Lower lobe of right lung (tissue), 2 donors: ENCODE measurements around the gene DAP3. TPM values are rescaled to one million over a fixed set of nuclear protein-coding genes. Genes with fewer than 3 reads are reported as not detected.
"Not testable (repeated sequence)": the region's sequence is repeated elsewhere in the genome, so short reads cannot be mapped to it uniquely, and the experiment has no call there.

Experiments used
- ATAC-seq, 2 donors: fragments of 200-7000 bp; cut with Tn5 transposase; one replicate each; pipeline ENCODE4 v1.9.1; 2020 to 2022; ENCODE audit warnings: mild to moderate bottlenecking in 2 of 2, moderate library complexity in 2 of 2
- DNase-seq: peaks from one replicate; pipeline ENCODE4 v3.0.0-alpha.2; 2020
- H3K27ac ChIP-seq: fragments of 200-600 bp; one replicate; pipeline ENCODE4 v1.8.0; 2022
- H3K27me3 ChIP-seq: fragments of 200-600 bp; one replicate; pipeline ENCODE4 v1.8.0; 2022; ENCODE audit warnings: low read depth
- H3K36me3 ChIP-seq: fragments of 200-600 bp; one replicate; pipeline ENCODE4 v1.8.0; 2022; ENCODE audit warnings: mild to moderate bottlenecking
- H3K4me1 ChIP-seq: fragments of 200-600 bp; one replicate; pipeline ENCODE4 v1.8.0; 2022
- H3K4me3 ChIP-seq: fragments of 200-600 bp; one replicate; pipeline ENCODE4 v1.8.0; 2022; ENCODE audit warnings: mild to moderate bottlenecking
- H3K9me3 ChIP-seq: fragments of 200-600 bp; one replicate; pipeline ENCODE4 v1.8.0; 2022
- CTCF ChIP-seq: fragments of 200-600 bp; IDR thresholded peaks from one replicate; pipeline ENCODE4 v1.8.0; 2022; ENCODE audit warnings: antibody characterized with exemption, mild to moderate bottlenecking
- intact Hi-C: fragments of 100-400 bp; cut with DNase I; formaldehyde crosslinking; loops from one replicate; pipeline ENCODE4 v1.11.0; 2022
- total RNA-seq: library from RNA; stranded (reverse); fragmentation: NEBNext Ultra II Directional; extraction: Animal tissue kit (Norgen Biotek cat#: 25700); gene quantifications from one replicate; pipeline ENCODE4 v1.2.1, GENCODE V29; 2021
- donor health status: DM: no; HTN: yes; CAD: no; lungs with severe emphysema.

The DAP3 gene
- total RNA-seq, 1 donor from 2014 or later, result 77.7 TPM

GRCh38 chr1:155696524-155696923 lies 7.6 kb downstream of the DAP3 start:
- no peaks in the 10 kb centered on the region for H3K27me3 ChIP-seq
- intact Hi-C loops, result no loop called here
- TF ChIP-seq CTCF, result no peak
- ATAC-seq, result no peak
- H3K4me1 ChIP-seq, result peaks cover 8% of the 10 kb centered on the region
- peaks cover 8% of the 10 kb centered on the region for H3K36me3 ChIP-seq
- no peaks in the 10 kb centered on the region for H3K9me3 ChIP-seq
- H3K4me3 ChIP-seq, result no peak overlapping the region
- no peak for DNase-seq
- no peak overlapping the region for H3K27ac ChIP-seq

- ATAC-seq (no peak), DNase-seq (no peak)
- intact Hi-C loops, result no loop called here
- H3K9me3 ChIP-seq, result no peaks in the 10 kb centered on the region
- no peak overlapping the region for H3K4me3 ChIP-seq
- H3K4me1 ChIP-seq, result peaks cover 8% of the 10 kb centered on the region
- peaks cover 3% of the 10 kb centered on the region for H3K36me3 ChIP-seq
- no peaks in the 10 kb centered on the region for H3K27me3 ChIP-seq
- TF ChIP-seq CTCF, result no peak
- H3K27ac ChIP-seq, result no peak overlapping the region
Measured at GRCh38 chr1:155697046-155697445, 8.2 kb downstream of the DAP3 start.

GRCh38 chr1:155697616-155698015 lies 8.7 kb downstream of the DAP3 start:
- H3K4me1 ChIP-seq, ATAC-seq, intact Hi-C loops: not testable (repeated sequence)

GRCh38 chr1:155698382-155699038 lies 9.6 kb downstream of the DAP3 start:
- ATAC-seq (no peak), DNase-seq (no peak)
- Histone ChIP-seq H3K9me3 (no peaks in the 10 kb centered on the region), H3K27me3 (no peaks in the 10 kb centered on the region), H3K4me1 (peaks cover 8% of the 10 kb centered on the region), H3K36me3 (no peaks in the 10 kb centered on the region), H3K4me3 (no peak overlapping the region), H3K27ac (no peak overlapping the region)
- intact Hi-C loops, result no loop called here
- TF ChIP-seq CTCF, result no peak

More at GRCh38 chr1:155697616-155698015, 8.7 kb downstream of the DAP3 start:
- H3K27me3 ChIP-seq, H3K9me3 ChIP-seq, H3K27ac ChIP-seq, H3K36me3 ChIP-seq, DNase-seq, H3K4me3 ChIP-seq: not testable (repeated sequence)

GRCh38 chr1:155699062-155699461 lies 10.2 kb downstream of the DAP3 start:
- DNase-seq, H3K9me3 ChIP-seq, H3K4me1 ChIP-seq, H3K27me3 ChIP-seq, H3K4me3 ChIP-seq, H3K36me3 ChIP-seq, intact Hi-C loops, ATAC-seq, H3K27ac ChIP-seq: not testable (repeated sequence)

GRCh38 chr1:155701675-155702074 lies 12.8 kb downstream of the DAP3 start:
- H3K27ac ChIP-seq, intact Hi-C loops, H3K4me3 ChIP-seq, DNase-seq, H3K4me1 ChIP-seq, H3K9me3 ChIP-seq, H3K36me3 ChIP-seq, H3K27me3 ChIP-seq, ATAC-seq: not testable (repeated sequence)

GRCh38 chr1:155703216-155703615 lies 14.3 kb downstream of the DAP3 start:
- DNase-seq (no peak), ATAC-seq (no peak)
- H3K9me3 ChIP-seq, result no peaks in the 10 kb centered on the region
- H3K36me3 ChIP-seq, result no peaks in the 10 kb centered on the region
- intact Hi-C loops, result no loop called here
- no peaks in the 10 kb centered on the region for H3K4me1 ChIP-seq
- no peak overlapping the region for H3K27ac ChIP-seq
- no peaks in the 10 kb centered on the region for H3K27me3 ChIP-seq
- no peak overlapping the region for H3K4me3 ChIP-seq
- no peak for TF ChIP-seq CTCF

- not testable (repeated sequence) for DNase-seq, ATAC-seq
Measured at GRCh38 chr1:155704414-155704813, 15.5 kb downstream of the DAP3 start.

More at GRCh38 chr1:155704414-155704813, 15.5 kb downstream of the DAP3 start:
- H3K27me3 ChIP-seq, intact Hi-C loops, H3K36me3 ChIP-seq, H3K27ac ChIP-seq, H3K4me3 ChIP-seq, H3K4me1 ChIP-seq, H3K9me3 ChIP-seq: not testable (repeated sequence)
